Neural cell (in vitro differentiated cells): ENCODE measurements around the gene ROCK1. TPM values are rescaled to one million over a fixed set of nuclear protein-coding genes. Genes with fewer than 3 reads are reported as not detected.
"Not testable (repeated sequence)": the region's sequence is repeated elsewhere in the genome, so short reads cannot be mapped to it uniquely, and the experiment has no call there.

Experiments used
- H2AFZ ChIP-seq: fragments of 200-600, 300-800 bp; sonication (generic), shearing (Covaris generic); 2 replicates; pipeline ENCODE4 v1.6.0; 2014; ENCODE audit warnings: low read depth, mild to moderate bottlenecking, antibody characterized with exemption, low read length, moderate library complexity
- H3F3A ChIP-seq: fragments of 200-600 bp; shearing (Covaris generic); 2 replicates; pipeline ENCODE4 v1.6.1; 2016; ENCODE audit warnings: mild to moderate bottlenecking, moderate library complexity, mixed read lengths, antibody characterized with exemption, low read length; ENCODE audit not compliant: insufficient read depth, poor library complexity, severe bottlenecking
- H3K27ac ChIP-seq: fragments of 200-600, 300-800 bp; sonication (generic), shearing (Covaris generic); 2 replicates; pipeline ENCODE4 v1.5.1; 2014; ENCODE audit warnings: mild to moderate bottlenecking, low read length, moderate library complexity
- H3K27me3 ChIP-seq: fragments of 300-800, 200-600 bp; sonication (generic), shearing (Covaris generic); 2 replicates; pipeline ENCODE4 v1.6.0; 2014; ENCODE audit warnings: mild to moderate bottlenecking, low read depth, low read length, moderate library complexity; ENCODE audit not compliant: insufficient read depth
- H3K36me3 ChIP-seq: fragments of 300-800, 200-600 bp; sonication (generic), shearing (Covaris generic); 2 replicates; pipeline ENCODE4 v1.5.1; 2014; ENCODE audit warnings: mild to moderate bottlenecking, antibody characterized with exemption, low read length, moderate library complexity; ENCODE audit not compliant: insufficient read depth
- H3K4me2 ChIP-seq: fragments of 300-800, 200-600 bp; sonication (generic), shearing (Covaris generic); 2 replicates; pipeline ENCODE4 v1.6.0; 2014; ENCODE audit warnings: mild to moderate bottlenecking, low read length
- H3K4me3 ChIP-seq: fragments of 300-800, 200-600 bp; sonication (generic), shearing (Covaris generic); 2 replicates; pipeline ENCODE4 v1.5.1; 2014; ENCODE audit warnings: mild to moderate bottlenecking, low read length, moderate library complexity
- H3K79me2 ChIP-seq: fragments of 200-600 bp; shearing (Covaris generic); replicated peaks from 2 replicates; pipeline ENCODE4 v1.6.0; 2014; ENCODE audit warnings: mild to moderate bottlenecking, low read length, moderate library complexity; ENCODE audit not compliant: insufficient read depth
- H3K9ac ChIP-seq: fragments of 300-800, 200-600 bp; sonication (generic), shearing (Covaris generic); 2 replicates; pipeline ENCODE4 v1.6.1; 2016; ENCODE audit warnings: mild to moderate bottlenecking, low read length, mixed read lengths
- H3K9me2 ChIP-seq: fragments of 200-600 bp; shearing (Covaris generic); 2 replicates; pipeline ENCODE4 v1.6.1; 2016; ENCODE audit warnings: mild to moderate bottlenecking, low read length, mixed read lengths; ENCODE audit not compliant: insufficient read depth
- H3K9me3 ChIP-seq: fragments of 200-600, 300-800 bp; sonication (generic), shearing (Covaris generic); 2 replicates; pipeline ENCODE4 v1.6.1; 2016; ENCODE audit warnings: mild to moderate bottlenecking, mixed run types, low read length, moderate library complexity, mixed read lengths
- H4K20me1 ChIP-seq: fragments of 200-600 bp; shearing (Covaris generic); 2 replicates; pipeline ENCODE4 v1.6.1; 2016; ENCODE audit warnings: mild to moderate bottlenecking, mixed run types; ENCODE audit not compliant: insufficient read depth
- CTCF ChIP-seq: fragments of 450-650 bp; IDR thresholded peaks from 2 replicates; pipeline ENCODE4 v1.5.1; 2014; ENCODE audit warnings: antibody characterized with exemption, mild to moderate bottlenecking, moderate library complexity; ENCODE audit not compliant: poor library complexity, severe bottlenecking
- EP300 ChIP-seq: fragments of 450-650 bp; conservative IDR thresholded peaks from 2 replicates; pipeline ENCODE4 v1.6.1; 2014; ENCODE audit warnings: antibody characterized with exemption, mild to moderate bottlenecking, moderate library complexity; ENCODE audit not compliant: poor library complexity, severe bottlenecking
- EZH2 ChIP-seq: fragments of 200-600, 300-800 bp; shearing (Covaris generic), sonication (generic); IDR thresholded peaks from 2 replicates; pipeline ENCODE4 v1.6.1; 2014; ENCODE audit warnings: antibody characterized with exemption, low read length, borderline replicate concordance, mild to moderate bottlenecking; ENCODE audit not compliant: insufficient read depth, poor library complexity, severe bottlenecking
- MXI1 ChIP-seq: fragments of 450-650 bp; conservative IDR thresholded peaks from 2 replicates; pipeline ENCODE4 v1.6.1; 2014; ENCODE audit warnings: antibody characterized with exemption, mild to moderate bottlenecking; ENCODE audit not compliant: poor library complexity, severe bottlenecking
- POLR2AphosphoS5 ChIP-seq: IDR thresholded peaks from 2 replicates; pipeline ENCODE4 v1.6.1; 2012
- RAD21 ChIP-seq: fragments of 450-650 bp; conservative IDR thresholded peaks from 2 replicates; pipeline ENCODE4 v1.6.1; 2014; ENCODE audit warnings: antibody characterized with exemption, mild to moderate bottlenecking, moderate library complexity
- SMC3 ChIP-seq: fragments of 450-650 bp; conservative IDR thresholded peaks from 2 replicates; pipeline ENCODE4 v1.6.1; 2014; ENCODE audit warnings: antibody characterized with exemption, mild to moderate bottlenecking, moderate library complexity; ENCODE audit not compliant: poor library complexity
- TAF1 ChIP-seq: IDR thresholded peaks from 2 replicates; pipeline ENCODE4 v1.6.1; 2012; ENCODE audit warnings: low read depth
- polyA plus RNA-seq: library from polyadenylated mRNA; depleted of rRNA; stranded (reverse); fragments of >200 nt; gene quantifications from 2 replicates; pipeline ENCODE4 v1.2.3, GENCODE V29; 2014
- TF ChIP-seq, protein P1 (sequence below): IDR thresholded peaks from 2 replicates; pipeline ENCODE4 v1.6.1; 2012; ENCODE audit warnings: borderline replicate concordance

Gene ROCK1
- polyA plus RNA-seq, 1 donor from 2014 or later = 43.0 TPM

DNA sequence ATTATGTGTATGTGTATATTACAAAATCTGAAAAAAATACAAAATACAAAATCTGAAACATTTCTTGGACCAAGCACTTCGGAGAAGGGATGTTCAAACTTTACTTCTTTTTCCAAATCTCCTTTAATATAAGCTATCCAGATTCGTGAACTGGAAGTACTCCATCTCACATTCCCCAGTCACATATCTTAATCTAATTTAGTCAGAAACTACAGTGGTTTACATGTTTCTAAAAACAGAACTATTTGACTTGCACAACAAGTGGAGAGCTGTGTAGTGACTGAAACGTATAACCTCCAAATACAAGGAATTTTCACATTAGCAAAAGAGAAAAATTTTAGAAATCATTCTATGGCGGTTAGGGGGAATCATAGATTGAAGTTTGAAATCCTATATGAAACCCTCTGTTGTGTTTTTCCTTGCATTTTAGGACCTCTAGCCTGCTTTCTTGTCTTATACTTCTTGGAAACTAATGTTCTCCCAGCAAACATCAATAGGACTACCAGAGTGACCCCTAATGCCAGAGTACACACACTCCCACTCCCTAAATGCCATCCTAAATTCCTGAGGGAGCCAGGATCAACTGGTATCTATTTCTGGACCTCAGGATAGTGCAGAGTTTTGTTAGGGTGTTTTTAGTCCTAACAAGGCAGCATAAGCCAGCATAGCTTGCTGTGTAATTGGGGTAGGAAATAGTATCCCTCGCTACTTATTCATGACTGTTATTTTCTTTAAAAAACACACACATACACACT is 30.2 kb upstream of the ROCK1 start:
- Histone ChIP-seq H3K4me2 (no peak overlapping the region), H3K9ac (no peak overlapping the region), H3K79me2 (no peaks in the 10 kb centered on the region), H4K20me1 (no peaks in the 10 kb centered on the region), H3K27ac (no peak overlapping the region), H3F3A (no peaks in the 10 kb centered on the region), H3K9me3 (no peaks in the 10 kb centered on the region), H2AFZ (no peak overlapping the region), H3K4me3 (no peak overlapping the region), H3K9me2 (no peaks in the 10 kb centered on the region), H3K36me3 (no peaks in the 10 kb centered on the region), H3K27me3 (no peaks in the 10 kb centered on the region)
- TF ChIP-seq MXI1 (no peak), EZH2 (no peak), POLR2AphosphoS5 (no peak), RAD21 (no peak), CTCF (no peak), TAF1 (no peak), EP300 (no peak), SMC3 (no peak)
- TF ChIP-seq, protein P1, sequence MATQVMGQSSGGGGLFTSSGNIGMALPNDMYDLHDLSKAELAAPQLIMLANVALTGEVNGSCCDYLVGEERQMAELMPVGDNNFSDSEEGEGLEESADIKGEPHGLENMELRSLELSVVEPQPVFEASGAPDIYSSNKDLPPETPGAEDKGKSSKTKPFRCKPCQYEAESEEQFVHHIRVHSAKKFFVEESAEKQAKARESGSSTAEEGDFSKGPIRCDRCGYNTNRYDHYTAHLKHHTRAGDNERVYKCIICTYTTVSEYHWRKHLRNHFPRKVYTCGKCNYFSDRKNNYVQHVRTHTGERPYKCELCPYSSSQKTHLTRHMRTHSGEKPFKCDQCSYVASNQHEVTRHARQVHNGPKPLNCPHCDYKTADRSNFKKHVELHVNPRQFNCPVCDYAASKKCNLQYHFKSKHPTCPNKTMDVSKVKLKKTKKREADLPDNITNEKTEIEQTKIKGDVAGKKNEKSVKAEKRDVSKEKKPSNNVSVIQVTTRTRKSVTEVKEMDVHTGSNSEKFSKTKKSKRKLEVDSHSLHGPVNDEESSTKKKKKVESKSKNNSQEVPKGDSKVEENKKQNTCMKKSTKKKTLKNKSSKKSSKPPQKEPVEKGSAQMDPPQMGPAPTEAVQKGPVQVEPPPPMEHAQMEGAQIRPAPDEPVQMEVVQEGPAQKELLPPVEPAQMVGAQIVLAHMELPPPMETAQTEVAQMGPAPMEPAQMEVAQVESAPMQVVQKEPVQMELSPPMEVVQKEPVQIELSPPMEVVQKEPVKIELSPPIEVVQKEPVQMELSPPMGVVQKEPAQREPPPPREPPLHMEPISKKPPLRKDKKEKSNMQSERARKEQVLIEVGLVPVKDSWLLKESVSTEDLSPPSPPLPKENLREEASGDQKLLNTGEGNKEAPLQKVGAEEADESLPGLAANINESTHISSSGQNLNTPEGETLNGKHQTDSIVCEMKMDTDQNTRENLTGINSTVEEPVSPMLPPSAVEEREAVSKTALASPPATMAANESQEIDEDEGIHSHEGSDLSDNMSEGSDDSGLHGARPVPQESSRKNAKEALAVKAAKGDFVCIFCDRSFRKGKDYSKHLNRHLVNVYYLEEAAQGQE = no peak

GRCh38 chr18:21137719-21138488 is 26.3 kb upstream of the ROCK1 start:
- H3K4me2 ChIP-seq, H3F3A ChIP-seq, H3K9me3 ChIP-seq, H2AFZ ChIP-seq, H3K9me2 ChIP-seq, H3K27me3 ChIP-seq, H3K27ac ChIP-seq, H3K79me2 ChIP-seq, H3K9ac ChIP-seq, H4K20me1 ChIP-seq, H3K4me3 ChIP-seq, H3K36me3 ChIP-seq: not testable (repeated sequence)
